Omental fat pad (tissue), 4 donors: ENCODE measurements around the gene ATP13A2. TPM values are rescaled to one million over a fixed set of nuclear protein-coding genes. Genes with fewer than 3 reads are reported as not detected.

Experiments used
- ATAC-seq: fragments of 150-250 bp; one replicate; pipeline ENCODE4 v1.9.1; 2016; ENCODE audit warnings: mild to moderate bottlenecking, moderate library complexity; ENCODE audit not compliant: low FRiP score
- DNase-seq: peaks from one replicate; pipeline ENCODE4 v3.0.0-alpha.2; 2019; ENCODE audit warnings: low spot score
- CTCF ChIP-seq, 3 donors: fragments of 450-650 bp; IDR thresholded peaks; one replicate each; pipeline ENCODE4 v1.5.1; 2016 to 2017; ENCODE audit warnings: antibody characterized with exemption in 3 of 3, mild to moderate bottlenecking in 3 of 3, moderate library complexity in 2 of 3
- total RNA-seq, 4 donors: library from RNA; depleted of rRNA; stranded (reverse); fragments of >200 nt; gene quantifications; one replicate each; pipeline ENCODE4 v1.1.0, GENCODE V29; 2016

Gene ATP13A2
- total RNA-seq, 4 donors from 2014 or later = 18.7 to 38.9 (median 32.8) TPM

- TF ChIP-seq CTCF (IDR thresholded peaks at IDR 0.05) = no peak
- ATAC-seq (no peak), DNase-seq (no peak)
Measured at GRCh38 chr1:16996845-16997244, 14.9 kb downstream of the ATP13A2 start.

- ATAC-seq (no peak), DNase-seq (no peak)
- no peak for TF ChIP-seq CTCF (IDR thresholded peaks at IDR 0.05)
Measured at GRCh38 chr1:16993521-16994038, 18.1 kb downstream of the ATP13A2 start.

- DNase-seq (no peak), ATAC-seq (no peak)
- no peak for TF ChIP-seq CTCF (IDR thresholded peaks at IDR 0.05)
Measured at GRCh38 chr1:16992675-16993074, 19.1 kb downstream of the ATP13A2 start.

- DNase-seq = no peak
- TF ChIP-seq CTCF (IDR thresholded peaks at IDR 0.05) = no peak
Measured at GRCh38 chr1:16992102-16992501, 19.6 kb downstream of the ATP13A2 start.

GRCh38 chr1:16991571-16991970 lies 20.2 kb downstream of the ATP13A2 start:
- TF ChIP-seq CTCF (IDR thresholded peaks at IDR 0.05) = no peak
- ATAC-seq (no peak), DNase-seq (no peak)

More at GRCh38 chr1:16992102-16992501, 19.6 kb downstream of the ATP13A2 start:
- ATAC-seq = no peak

GRCh38 chr1:16989676-16990391 lies 21.9 kb downstream of the ATP13A2 start:
- no peak for ATAC-seq
- no peak for DNase-seq
- no peak for TF ChIP-seq CTCF (IDR thresholded peaks at IDR 0.05)

- no peak for ATAC-seq
- no peak for TF ChIP-seq CTCF (IDR thresholded peaks at IDR 0.05)
- DNase-seq = no peak
Measured at GRCh38 chr1:16988210-16988609, 23.5 kb downstream of the ATP13A2 start.
